IMR-90 (cell line): ENCODE data around the gene SEMA6D. TPM values are rescaled to one million over a fixed set of nuclear protein-coding genes. Genes with fewer than 3 reads are reported as not detected.

ENCODE experiments used
- ATAC-seq: fragments of 200-7000 bp; cut with Tn5 transposase; 2 replicates; pipeline ENCODE4 v1.9.1; 2020; ENCODE audit warnings: low read depth, mild to moderate bottlenecking, moderate library complexity
- BruUV-seq: library from RNA; stranded (reverse); fragments of 400-500 nt; replicated peaks from 2 replicates; lab custom pipeline; 2021; lab: Mats Ljungman, UMichigan
- CTCF ChIA-PET: fragments of 300-600 bp; formaldehyde crosslinking; extraction: SDS; loops from one replicate; lab custom pipeline; 2021; ENCODE audit warnings: antibody characterized with exemption; lab: Yijun Ruan, JAX
- POLR2A ChIA-PET: fragments of 300-600 bp; sonication (Branson Sonifier 250); formaldehyde crosslinking; loops from one replicate; lab custom pipeline; 2022; ENCODE audit warnings: antibody characterized with exemption; ENCODE audit not compliant: unreplicated experiment; lab: Charles Lee
- DNase-seq: peaks from one replicate; pipeline ENCODE4 v3.0.0; 2013
- H2AFZ ChIP-seq: replicated peaks from 2 replicates; pipeline ENCODE3; 2013; ENCODE audit warnings: low read length, mild to moderate bottlenecking; ENCODE audit not compliant: poor library complexity
- H2AK5ac ChIP-seq: 2 replicates; pipeline ENCODE4 v1.6.1; 2013; ENCODE audit warnings: low read depth, low read length, inconsistent platforms
- H2AK9ac ChIP-seq: replicated peaks from 2 replicates; pipeline ENCODE3; 2013; ENCODE audit warnings: mild to moderate bottlenecking, low read depth, low read length, moderate library complexity; ENCODE audit not compliant: poor library complexity
- H2BK120ac ChIP-seq: 2 replicates; pipeline ENCODE4 v1.6.1; 2013; ENCODE audit warnings: low read depth, low read length, inconsistent platforms
- H2BK15ac ChIP-seq: 3 replicates; pipeline ENCODE4 v1.6.1; 2013; ENCODE audit warnings: low read depth, low read length, inconsistent platforms
- H2BK20ac ChIP-seq: 2 replicates; pipeline ENCODE4 v1.6.1; 2013; ENCODE audit warnings: low read depth, mild to moderate bottlenecking, inconsistent platforms, low read length, moderate library complexity
- H2BK5ac ChIP-seq: 2 replicates; pipeline ENCODE4 v1.6.1; 2013; ENCODE audit warnings: mild to moderate bottlenecking, low read depth, low read length, inconsistent platforms; ENCODE audit not compliant: poor library complexity, severe bottlenecking
- H3K14ac ChIP-seq: replicated peaks from 2 replicates; pipeline ENCODE4 v1.6.1; 2013; ENCODE audit warnings: low read depth, low read length, inconsistent platforms
- H3K18ac ChIP-seq: 2 replicates; pipeline ENCODE4 v1.6.1; 2013; ENCODE audit warnings: low read depth, low read length, control low read depth
- H3K23ac ChIP-seq: 2 replicates; pipeline ENCODE4 v1.6.1; 2013; ENCODE audit warnings: low read depth, low read length, inconsistent platforms
- H3K27ac ChIP-seq: 2 replicates; pipeline ENCODE4 v1.5.1; 2013; ENCODE audit warnings: mild to moderate bottlenecking, control low read depth, low read length; ENCODE audit not compliant: insufficient read depth
- H3K27me3 ChIP-seq: 2 replicates; pipeline ENCODE4 v1.6.1; 2013; ENCODE audit warnings: low read length; ENCODE audit not compliant: control insufficient read depth, insufficient read depth
- H3K36me3 ChIP-seq: 2 replicates; pipeline ENCODE4 v1.6.1; 2013; ENCODE audit warnings: low read length, mixed read lengths; ENCODE audit not compliant: control insufficient read depth, insufficient read depth
- H3K4ac ChIP-seq: 2 replicates; pipeline ENCODE4 v1.6.1; 2013; ENCODE audit warnings: low read depth, low read length, inconsistent platforms
- H3K4me1 ChIP-seq: 2 replicates; pipeline ENCODE4 v1.6.1; 2013; ENCODE audit warnings: low read length, mixed read lengths; ENCODE audit not compliant: control insufficient read depth, insufficient read depth
- H3K4me2 ChIP-seq: 2 replicates; pipeline ENCODE4 v1.6.1; 2013; ENCODE audit warnings: low read depth, mild to moderate bottlenecking, control low read depth, low read length, moderate library complexity
- H3K4me3 ChIP-seq: 2 replicates; pipeline ENCODE4 v1.5.1; 2013; ENCODE audit warnings: low read depth, mild to moderate bottlenecking, control low read depth, low read length, moderate library complexity; ENCODE audit not compliant: insufficient read depth
- H3K56ac ChIP-seq: 2 replicates; pipeline ENCODE4 v1.6.1; 2013; ENCODE audit warnings: low read length, inconsistent platforms; ENCODE audit not compliant: insufficient read depth; ENCODE audit errors: extremely low read depth
- H3K79me1 ChIP-seq, 2 experiments: 2 replicates each; pipeline ENCODE4 v1.6.1; 2013; ENCODE audit warnings: low read length in 2 of 2, inconsistent platforms in 1 of 2, low read depth in 1 of 2
- H3K9ac ChIP-seq: 2 replicates; pipeline ENCODE4 v1.6.1; 2013; ENCODE audit warnings: low read depth, low read length, control low read depth
- H3K9me1 ChIP-seq: 2 replicates; pipeline ENCODE4 v1.6.1; 2013; ENCODE audit warnings: low read length, inconsistent platforms; ENCODE audit not compliant: insufficient read depth
- H3K9me3 ChIP-seq: 2 replicates; pipeline ENCODE4 v1.6.1; 2013; ENCODE audit warnings: low read length; ENCODE audit not compliant: control insufficient read depth, insufficient read depth
- H4K20me1 ChIP-seq: 2 replicates; pipeline ENCODE4 v1.6.1; 2013; ENCODE audit warnings: low read length, inconsistent platforms; ENCODE audit not compliant: insufficient read depth
- H4K5ac ChIP-seq: 2 replicates; pipeline ENCODE4 v1.6.1; 2013; ENCODE audit warnings: mild to moderate bottlenecking, low read depth, low read length, control low read depth
- H4K8ac ChIP-seq, 2 experiments: 2 replicates each; pipeline ENCODE4 v1.6.1; 2013; ENCODE audit warnings: low read depth in 2 of 2, low read length in 2 of 2, control low read depth in 1 of 2, inconsistent platforms in 1 of 2
- H4K91ac ChIP-seq: 2 replicates; pipeline ENCODE4 v1.6.1; 2013; ENCODE audit warnings: low read depth, low read length, inconsistent platforms; ENCODE audit not compliant: insufficient read depth
- RCOR1 ChIP-seq: IDR thresholded peaks from 2 replicates; pipeline ENCODE4 v1.6.1; 2012; ENCODE audit warnings: mild to moderate bottlenecking, low read length, improper control_type of control experiment; ENCODE audit not compliant: insufficient replicate concordance
- RFX5 ChIP-seq: IDR thresholded peaks from 2 replicates; pipeline ENCODE4 v1.8.0; 2012; ENCODE audit warnings: low read depth, mild to moderate bottlenecking, low read length, moderate library complexity
- dilution Hi-C: fragments of 300-500 bp; cut with HindIII; formaldehyde crosslinking; loops from one replicate; pipeline ENCODE4 v1.14.3; 2018; ENCODE audit warnings: low sequenced_read_pairs; ENCODE audit not compliant: unreplicated experiment
- in situ Hi-C: fragments of 300-500 bp; cut with MboI; formaldehyde crosslinking; loops from 3 replicates; pipeline ENCODE4 v1.14.3; 2019; ENCODE audit warnings: low sequenced_read_pairs, inconsistent platforms, mixed read lengths
- intact Hi-C: fragments of 100-400 bp; cut with micrococcal nuclease; formaldehyde crosslinking; loops from 2 replicates; pipeline ENCODE4 v1.10.0; 2022
- polyA plus RNA-seq, 3 experiments: library from polyadenylated mRNA; depleted of rRNA; stranded (reverse); fragments of >200 nt; gene quantifications; 2 replicates each; pipeline ENCODE4 v1.2.3, GENCODE V29; 2012; ENCODE audit warnings: low replicate concordance in 1 of 3
- total RNA-seq: library from RNA; depleted of rRNA; stranded (reverse); fragments of >200 nt; gene quantifications from 2 replicates; pipeline ENCODE4 v1.2.3, GENCODE V29; 2012
- TF ChIP-seq, protein P1 (sequence below): fragments of 150-350 bp; IDR thresholded peaks from 2 replicates; pipeline ENCODE4 v1.6.1; 2016; ENCODE audit warnings: low read depth, mild to moderate bottlenecking, low read length, moderate library complexity, borderline replicate concordance

Gene SEMA6D
- total and polyA plus RNA-seq, 2 of the 4 experiments (the other 2 are of a cell fraction), result 12.6 to 17.4 TPM

DNA sequence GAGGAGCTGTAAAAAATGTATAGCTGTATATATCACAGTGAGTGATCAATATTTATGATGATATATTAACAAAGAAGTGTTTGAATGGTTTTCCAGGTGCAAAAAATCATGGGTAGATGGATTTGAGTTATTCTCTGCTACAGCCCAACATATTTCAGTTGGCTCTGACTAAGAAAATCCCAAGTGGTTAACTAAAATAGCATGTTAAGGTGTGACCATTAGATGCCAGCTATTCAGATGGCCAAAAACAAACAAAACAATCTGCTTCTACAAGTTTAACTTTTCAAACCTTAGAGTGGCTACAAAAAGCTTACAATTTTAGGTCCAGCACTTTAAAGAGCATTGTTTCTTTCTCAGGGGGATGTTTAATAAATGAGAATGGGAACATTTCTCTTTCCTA, 67.5 kb downstream of the SEMA6D start:
- no peak overlapping the region for H3K4me2 ChIP-seq
- no peak for ATAC-seq
- CTCF ChIA-PET, result interaction anchor here (0.9 to 1.4 kb wide), 2 partner anchors 14 to 361 kb away, joined by 3 read pairs; no protein-coding TSS in a partner anchor
- no peak overlapping the region for H2AFZ ChIP-seq
- H2BK15ac ChIP-seq, result no peak overlapping the region
- no peak overlapping the region for H2BK5ac ChIP-seq
- H4K91ac ChIP-seq, result no peak overlapping the region
- intact Hi-C loops (no loop called here), in situ Hi-C loops (no loop called here), dilution Hi-C loops (no loop called here)
- POLR2A ChIA-PET, result no interaction called here
- no peak overlapping the region for H3K18ac ChIP-seq
- no TSS peak for BruUV-seq
- H2BK20ac ChIP-seq, result no peak overlapping the region
- H3K14ac ChIP-seq, result no peak overlapping the region
- no peak for TF ChIP-seq RFX5
- TF ChIP-seq RCOR1, result no peak
- TF ChIP-seq, protein P1, sequence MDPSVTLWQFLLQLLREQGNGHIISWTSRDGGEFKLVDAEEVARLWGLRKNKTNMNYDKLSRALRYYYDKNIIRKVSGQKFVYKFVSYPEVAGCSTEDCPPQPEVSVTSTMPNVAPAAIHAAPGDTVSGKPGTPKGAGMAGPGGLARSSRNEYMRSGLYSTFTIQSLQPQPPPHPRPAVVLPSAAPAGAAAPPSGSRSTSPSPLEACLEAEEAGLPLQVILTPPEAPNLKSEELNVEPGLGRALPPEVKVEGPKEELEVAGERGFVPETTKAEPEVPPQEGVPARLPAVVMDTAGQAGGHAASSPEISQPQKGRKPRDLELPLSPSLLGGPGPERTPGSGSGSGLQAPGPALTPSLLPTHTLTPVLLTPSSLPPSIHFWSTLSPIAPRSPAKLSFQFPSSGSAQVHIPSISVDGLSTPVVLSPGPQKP, result no peak
- H3K9me1 ChIP-seq, result no peaks in the 10 kb centered on the region
- H2BK120ac ChIP-seq, result no peak overlapping the region
- H4K20me1 ChIP-seq, result no peaks in the 10 kb centered on the region
- H3K27me3 ChIP-seq, result no peaks in the 10 kb centered on the region; the same call in 1 of the 2 replicates
- no peak overlapping the region for H4K5ac ChIP-seq
- no peak overlapping the region for H2AK5ac ChIP-seq
- H3K36me3 ChIP-seq, result no peaks in the 10 kb centered on the region
- H2AK9ac ChIP-seq, result no peak overlapping the region
- H3K9me3 ChIP-seq, result no peaks in the 10 kb centered on the region
- DNase-seq, result no peak
- no peak overlapping the region for H3K56ac ChIP-seq
- H3K79me1 ChIP-seq, result no peaks in the 10 kb centered on the region
- no peak overlapping the region for H4K8ac ChIP-seq
- H3K23ac ChIP-seq, result no peak overlapping the region
- H3K4me3 ChIP-seq, result no peak overlapping the region
- no peak overlapping the region for H3K4ac ChIP-seq
- H3K27ac ChIP-seq, result no peak overlapping the region
- H3K4me1 ChIP-seq, result peaks cover 2% of the 10 kb centered on the region; the same call in 1 of the 2 replicates
- no peak overlapping the region for H3K9ac ChIP-seq
